Measurements from ENCODE around the gene TADA2B.

Gene TADA2B, protein sequence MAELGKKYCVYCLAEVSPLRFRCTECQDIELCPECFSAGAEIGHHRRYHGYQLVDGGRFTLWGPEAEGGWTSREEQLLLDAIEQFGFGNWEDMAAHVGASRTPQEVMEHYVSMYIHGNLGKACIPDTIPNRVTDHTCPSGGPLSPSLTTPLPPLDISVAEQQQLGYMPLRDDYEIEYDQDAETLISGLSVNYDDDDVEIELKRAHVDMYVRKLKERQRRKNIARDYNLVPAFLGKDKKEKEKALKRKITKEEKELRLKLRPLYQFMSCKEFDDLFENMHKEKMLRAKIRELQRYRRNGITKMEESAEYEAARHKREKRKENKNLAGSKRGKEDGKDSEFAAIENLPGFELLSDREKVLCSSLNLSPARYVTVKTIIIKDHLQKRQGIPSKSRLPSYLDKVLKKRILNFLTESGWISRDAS

DNA sequence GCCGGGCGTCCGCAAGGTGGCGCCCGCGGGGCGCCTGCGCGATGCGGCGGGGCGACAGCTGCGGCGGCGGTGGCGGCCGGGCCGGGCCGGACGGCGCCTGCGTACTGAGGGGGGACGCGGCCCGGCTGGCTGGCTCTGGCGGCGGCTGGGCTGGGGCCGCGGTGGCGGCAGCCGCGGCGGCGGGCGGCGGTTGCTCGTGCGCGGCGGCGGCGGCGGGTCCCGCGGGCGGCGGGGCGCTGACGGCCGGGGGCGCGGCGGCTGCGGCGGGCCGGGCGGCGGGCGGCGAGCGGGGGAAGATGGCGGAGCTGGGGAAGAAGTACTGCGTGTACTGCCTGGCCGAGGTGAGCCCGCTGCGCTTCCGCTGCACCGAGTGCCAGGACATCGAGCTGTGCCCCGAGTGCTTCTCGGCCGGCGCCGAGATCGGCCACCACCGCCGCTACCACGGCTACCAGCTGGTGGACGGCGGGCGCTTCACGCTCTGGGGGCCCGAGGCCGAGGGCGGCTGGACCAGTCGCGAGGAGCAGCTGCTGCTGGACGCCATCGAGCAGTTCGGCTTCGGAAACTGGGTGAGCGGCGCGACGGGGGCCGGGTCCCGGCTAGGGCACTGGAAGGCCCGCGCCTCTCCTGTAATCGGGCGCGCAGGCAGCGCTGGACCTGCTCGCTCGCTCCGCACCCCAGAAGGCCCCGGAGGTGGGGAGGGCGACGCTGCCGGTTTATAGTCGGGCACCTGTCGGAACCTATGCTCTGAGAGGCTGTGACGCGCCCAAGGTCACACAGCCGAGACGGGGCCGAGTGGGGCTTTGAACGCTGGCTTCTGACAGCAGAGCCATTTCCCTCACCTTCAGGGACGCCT is at the start of gene TADA2B:
TADA2B (plus strand) TSS at position 89 of the 853 bp plus-strand sequence; CDS start at position 297, 208 bp downstream.
- Histone ChIP-seq H3K9ac (ENCODE audit: low read depth, low read length) (peak within 1 kb of the TSS; percentile 70), H3K9me3 (ENCODE audit: control insufficient read depth, insufficient read depth, low read length) (no peaks in the 10 kb centered on the region), H3K36me3 (ENCODE audit: control insufficient read depth, insufficient read depth, low read length) (peaks cover 2% of the 10 kb centered on the region), H3K4me1 (ENCODE audit: control insufficient read depth, insufficient read depth, low read length) (peaks cover 2% of the 10 kb centered on the region), H3K27me3 (ENCODE audit: control insufficient read depth, insufficient read depth, low read length) (peaks cover 22% of the 10 kb centered on the region), H3K4me3 (ENCODE audit: low read depth, low read length) (peak within 1 kb of the TSS; percentile 82)

DNA sequence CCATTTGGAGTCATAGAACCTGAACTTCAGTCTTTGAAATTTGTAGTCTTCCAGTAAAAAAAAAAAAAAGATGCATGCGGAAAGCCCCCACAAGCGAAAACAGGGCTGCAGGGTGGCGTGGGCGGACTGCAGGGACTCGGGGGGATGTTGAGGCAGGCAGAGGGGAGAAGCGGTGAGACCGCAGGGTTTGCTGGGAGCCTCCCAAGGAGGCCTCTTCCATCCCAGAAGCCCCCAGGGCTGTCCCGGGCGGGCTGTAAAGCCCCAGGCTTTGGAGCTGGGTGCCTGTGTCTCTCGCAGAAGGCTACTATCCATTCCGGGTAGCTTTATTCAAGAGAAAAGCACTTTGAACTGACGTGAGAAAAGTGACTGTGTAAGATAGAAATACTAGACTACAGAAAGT is 46.7 kb upstream of the TADA2B start:
- no peak overlapping the region for H3K9ac ChIP-seq (ENCODE audit: low read depth, low read length)
- no peaks in the 10 kb centered on the region for H3K27me3 ChIP-seq (ENCODE audit: control insufficient read depth, insufficient read depth, low read length)
- H3K9me3 ChIP-seq (ENCODE audit: control insufficient read depth, insufficient read depth, low read length), result no peaks in the 10 kb centered on the region
- H3K36me3 ChIP-seq (ENCODE audit: control insufficient read depth, insufficient read depth, low read length), result peaks cover 38% of the 10 kb centered on the region
- no peak overlapping the region for H3K4me3 ChIP-seq (ENCODE audit: low read depth, low read length)
- no peaks in the 10 kb centered on the region for H3K4me1 ChIP-seq (ENCODE audit: control insufficient read depth, insufficient read depth, low read length)

DNA sequence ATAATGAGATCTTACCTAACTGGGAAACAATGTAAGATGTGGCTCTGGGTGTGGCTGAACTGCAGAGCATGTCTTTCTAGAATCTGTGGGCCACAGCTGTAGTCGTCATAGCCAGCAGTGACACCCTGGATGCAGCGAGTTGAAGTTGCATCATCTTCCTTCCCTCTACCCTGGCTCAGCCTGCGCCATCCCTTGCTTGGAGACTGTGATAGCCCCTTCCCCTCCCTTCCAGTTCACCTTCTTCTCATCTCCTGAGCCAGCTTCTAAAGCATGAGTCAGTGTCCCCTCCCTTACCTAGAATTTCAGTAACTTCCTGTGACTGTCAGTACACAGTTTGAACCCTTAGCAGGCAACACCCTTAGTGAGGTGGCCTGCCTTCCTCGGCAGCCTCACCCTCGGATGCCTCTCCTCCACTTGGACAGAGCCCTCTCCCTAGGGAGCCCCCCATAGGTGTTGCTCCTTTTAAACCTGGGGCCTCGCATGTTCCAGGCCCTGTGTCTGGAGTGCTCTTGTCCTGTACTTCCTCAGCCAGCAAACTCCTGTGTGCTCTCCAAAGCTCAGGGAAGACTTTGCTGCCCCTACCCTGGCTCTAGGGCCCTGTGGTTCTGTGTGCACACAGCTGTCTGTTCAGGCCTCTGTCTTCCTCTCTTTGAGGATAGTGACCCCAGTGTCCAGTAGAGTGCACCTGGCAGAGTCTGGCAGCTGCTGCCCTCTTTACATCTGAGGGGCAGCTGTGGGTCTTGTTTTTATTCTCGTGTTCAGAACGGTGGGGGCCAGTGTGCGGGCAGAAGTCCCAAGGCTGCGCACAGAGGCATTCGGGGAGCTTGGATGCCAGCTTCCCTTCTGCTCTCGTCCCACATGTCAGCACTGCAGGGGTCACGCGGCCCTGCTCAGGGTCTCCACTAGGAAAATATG is 43.7 kb upstream of the TADA2B start:
- H3K9ac ChIP-seq (ENCODE audit: low read depth, low read length), result no peak overlapping the region
- H3K4me3 ChIP-seq (ENCODE audit: low read depth, low read length), result no peak overlapping the region
- no peaks in the 10 kb centered on the region for H3K27me3 ChIP-seq (ENCODE audit: control insufficient read depth, insufficient read depth, low read length)
- no peaks in the 10 kb centered on the region for H3K9me3 ChIP-seq (ENCODE audit: control insufficient read depth, insufficient read depth, low read length)
- H3K36me3 ChIP-seq (ENCODE audit: control insufficient read depth, insufficient read depth, low read length), result peaks cover 44% of the 10 kb centered on the region
- H3K4me1 ChIP-seq (ENCODE audit: control insufficient read depth, insufficient read depth, low read length), result no peaks in the 10 kb centered on the region

DNA sequence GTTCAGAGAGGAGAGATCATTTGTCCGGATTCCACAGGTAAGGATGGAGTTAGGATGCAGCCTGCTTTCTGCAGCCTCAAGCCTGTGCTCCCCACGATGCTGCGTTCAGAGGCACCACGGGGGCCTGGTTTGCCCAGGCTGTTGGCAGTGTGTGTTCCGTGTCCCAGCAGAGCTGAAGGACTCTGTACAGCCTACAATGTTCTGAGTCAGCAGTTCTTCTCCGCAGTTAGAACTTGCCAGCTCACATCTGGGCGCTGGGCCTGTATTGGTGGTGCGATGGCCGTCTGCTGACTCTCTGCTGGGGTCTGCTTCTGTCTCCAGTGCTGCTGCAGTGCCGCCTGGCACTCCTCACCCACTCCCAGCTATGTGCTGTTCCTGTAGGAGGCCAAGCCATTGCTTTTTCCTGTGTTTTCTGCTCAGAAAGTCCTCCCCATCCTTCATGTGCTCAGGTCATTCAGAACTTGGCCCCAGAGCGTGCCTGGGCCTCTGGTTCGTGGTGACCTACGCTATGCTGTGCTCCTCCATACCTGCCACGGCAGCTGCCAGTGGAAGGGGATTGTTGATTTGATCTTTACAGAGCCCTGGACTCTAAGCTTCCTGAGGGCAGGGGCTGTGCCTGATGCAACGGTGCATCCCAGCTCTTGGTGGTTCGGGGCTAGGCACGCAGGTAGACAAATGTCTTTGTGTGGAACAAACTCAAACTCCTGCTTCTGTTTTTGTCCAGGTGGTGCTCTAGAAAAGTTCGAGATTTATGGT is 42.6 kb upstream of the TADA2B start:
- Histone ChIP-seq H3K4me3 (ENCODE audit: low read depth, low read length) (no peak overlapping the region), H3K9ac (ENCODE audit: low read depth, low read length) (no peak overlapping the region), H3K9me3 (ENCODE audit: control insufficient read depth, insufficient read depth, low read length) (no peaks in the 10 kb centered on the region), H3K36me3 (ENCODE audit: control insufficient read depth, insufficient read depth, low read length) (peaks cover 42% of the 10 kb centered on the region), H3K27me3 (ENCODE audit: control insufficient read depth, insufficient read depth, low read length) (no peaks in the 10 kb centered on the region), H3K4me1 (ENCODE audit: control insufficient read depth, insufficient read depth, low read length) (no peaks in the 10 kb centered on the region)

DNA sequence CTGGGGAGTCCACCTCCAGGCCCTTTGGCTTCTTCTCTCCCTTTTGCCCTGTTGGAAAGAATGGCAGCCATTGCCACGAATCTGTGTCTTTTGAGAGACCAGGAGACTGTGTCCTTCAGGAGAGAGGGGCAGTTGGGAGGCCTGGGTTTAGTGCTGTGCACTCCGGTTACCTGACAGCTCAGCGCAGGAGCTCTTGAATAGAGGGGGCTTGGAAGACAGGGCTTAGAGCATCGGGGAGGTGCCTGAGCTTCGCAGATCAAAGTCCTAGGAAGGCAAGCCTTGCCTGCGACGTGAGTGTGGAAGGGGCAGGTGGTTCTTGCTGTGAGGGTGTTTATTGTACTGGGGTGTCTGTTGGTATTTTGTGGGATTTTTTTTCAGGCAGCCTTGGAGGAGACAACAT is 41.9 kb upstream of the TADA2B start:
- Histone ChIP-seq H3K9me3 (ENCODE audit: control insufficient read depth, insufficient read depth, low read length) (no peaks in the 10 kb centered on the region), H3K27me3 (ENCODE audit: control insufficient read depth, insufficient read depth, low read length) (no peaks in the 10 kb centered on the region), H3K4me1 (ENCODE audit: control insufficient read depth, insufficient read depth, low read length) (no peaks in the 10 kb centered on the region), H3K4me3 (ENCODE audit: low read depth, low read length) (no peak overlapping the region), H3K9ac (ENCODE audit: low read depth, low read length) (no peak overlapping the region), H3K36me3 (ENCODE audit: control insufficient read depth, insufficient read depth, low read length) (peaks cover 40% of the 10 kb centered on the region)

DNA sequence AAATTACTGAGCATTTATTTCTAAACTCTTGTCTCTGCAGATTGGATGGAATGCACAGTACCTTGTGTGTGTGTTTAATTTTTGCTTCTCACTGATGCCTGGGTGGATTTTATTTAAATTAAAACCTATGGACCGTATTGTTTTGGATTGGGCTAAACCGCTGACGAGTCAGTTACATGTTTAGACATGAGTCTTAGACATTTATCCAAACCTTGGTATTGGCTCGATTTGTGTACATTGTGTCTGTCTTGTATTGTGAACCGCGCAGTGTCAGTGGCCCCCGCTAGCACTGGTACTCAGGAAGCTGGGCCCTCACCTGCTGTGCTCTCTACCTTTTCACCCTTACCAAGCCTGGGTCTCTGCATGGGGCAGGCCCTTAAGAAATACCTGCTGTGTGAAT is 40.8 kb upstream of the TADA2B start:
- Histone ChIP-seq H3K27me3 (ENCODE audit: control insufficient read depth, insufficient read depth, low read length) (no peaks in the 10 kb centered on the region), H3K9ac (ENCODE audit: low read depth, low read length) (no peak overlapping the region), H3K4me1 (ENCODE audit: control insufficient read depth, insufficient read depth, low read length) (peaks cover 8% of the 10 kb centered on the region), H3K4me3 (ENCODE audit: low read depth, low read length) (no peak overlapping the region), H3K36me3 (ENCODE audit: control insufficient read depth, insufficient read depth, low read length) (peaks cover 33% of the 10 kb centered on the region), H3K9me3 (ENCODE audit: control insufficient read depth, insufficient read depth, low read length) (no peaks in the 10 kb centered on the region)

DNA sequence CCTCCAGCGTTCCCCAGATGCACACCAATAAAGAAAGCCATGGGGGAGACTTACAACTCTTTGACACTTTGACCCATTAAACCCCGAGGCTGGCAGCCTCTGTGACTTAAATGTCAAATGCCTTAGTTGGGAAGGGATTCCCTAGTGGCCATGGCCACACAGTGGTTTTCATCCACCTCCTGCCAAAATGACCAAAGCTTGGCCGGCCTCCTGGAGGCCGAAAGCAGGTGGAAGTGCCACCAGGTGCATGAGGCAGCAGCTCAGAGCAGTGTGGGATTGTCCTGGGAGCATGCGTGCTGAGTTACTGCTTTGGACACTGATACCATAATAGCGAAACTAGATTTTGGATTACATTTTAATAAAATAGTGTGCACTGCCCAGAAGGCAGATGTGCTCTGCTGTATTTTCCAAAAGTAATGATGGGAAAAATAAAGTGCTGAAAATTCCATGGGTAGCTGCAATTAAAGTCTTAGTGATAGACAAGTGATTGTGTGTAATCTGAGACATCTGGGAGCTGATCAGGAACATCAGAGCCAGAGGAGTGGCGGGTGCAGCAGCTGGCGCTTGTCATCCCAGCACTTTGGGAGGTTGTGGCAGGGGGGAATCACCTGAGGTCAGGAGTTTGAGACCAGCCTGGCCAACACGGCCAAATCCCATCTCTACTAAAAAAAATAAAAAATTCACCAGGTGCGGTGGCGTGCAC is 39.8 kb upstream of the TADA2B start:
- Histone ChIP-seq H3K9me3 (ENCODE audit: control insufficient read depth, insufficient read depth, low read length) (no peaks in the 10 kb centered on the region), H3K36me3 (ENCODE audit: control insufficient read depth, insufficient read depth, low read length) (peaks cover 33% of the 10 kb centered on the region), H3K4me1 (ENCODE audit: control insufficient read depth, insufficient read depth, low read length) (peaks cover 12% of the 10 kb centered on the region), H3K4me3 (ENCODE audit: low read depth, low read length) (no peak overlapping the region), H3K9ac (ENCODE audit: low read depth, low read length) (no peak overlapping the region), H3K27me3 (ENCODE audit: control insufficient read depth, insufficient read depth, low read length) (no peaks in the 10 kb centered on the region)

DNA sequence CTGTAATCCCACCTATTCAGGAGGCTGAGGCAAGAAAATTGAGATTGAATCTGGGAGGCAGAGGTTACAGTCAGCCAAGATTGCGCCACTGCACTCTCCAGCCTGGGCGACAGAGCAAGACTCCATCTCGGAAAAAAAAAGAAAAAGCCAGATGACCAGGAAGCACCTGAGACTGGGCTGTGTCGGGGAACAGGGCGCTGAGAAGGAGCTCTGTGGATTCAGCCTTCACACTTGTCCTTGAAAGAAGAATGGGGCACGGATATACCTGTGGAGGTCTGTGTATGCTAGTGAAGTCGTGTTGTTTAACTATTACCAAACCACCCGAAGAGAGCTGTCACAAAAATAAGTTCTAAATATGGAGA is 39.3 kb upstream of the TADA2B start:
- Histone ChIP-seq H3K36me3 (ENCODE audit: control insufficient read depth, insufficient read depth, low read length) (peaks cover 32% of the 10 kb centered on the region), H3K4me3 (ENCODE audit: low read depth, low read length) (no peak overlapping the region), H3K9me3 (ENCODE audit: control insufficient read depth, insufficient read depth, low read length) (no peaks in the 10 kb centered on the region), H3K9ac (ENCODE audit: low read depth, low read length) (no peak overlapping the region), H3K4me1 (ENCODE audit: control insufficient read depth, insufficient read depth, low read length) (peaks cover 15% of the 10 kb centered on the region), H3K27me3 (ENCODE audit: control insufficient read depth, insufficient read depth, low read length) (no peaks in the 10 kb centered on the region)

DNA sequence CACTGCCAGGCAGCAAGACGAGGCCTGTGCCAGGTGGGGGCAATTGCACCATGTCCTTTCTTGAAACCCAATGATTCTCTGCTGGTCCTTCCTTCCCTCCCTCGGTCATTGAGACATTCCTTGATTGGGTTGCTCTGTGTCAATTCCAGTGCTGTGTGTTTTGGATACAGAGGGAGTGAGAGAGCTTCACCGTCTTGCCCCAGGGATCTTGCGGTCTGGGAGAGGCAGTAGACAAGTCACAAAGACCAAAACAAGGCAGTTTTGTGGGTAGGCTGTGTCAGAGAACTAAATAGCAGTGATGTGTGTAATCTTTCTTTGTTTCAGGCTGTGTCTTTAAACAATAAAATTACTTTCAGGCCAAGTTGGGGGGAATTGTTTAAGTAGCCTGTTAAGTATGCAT is 38.8 kb upstream of the TADA2B start:
- Histone ChIP-seq H3K36me3 (ENCODE audit: control insufficient read depth, insufficient read depth, low read length) (peaks cover 28% of the 10 kb centered on the region), H3K9ac (ENCODE audit: low read depth, low read length) (no peak overlapping the region), H3K4me3 (ENCODE audit: low read depth, low read length) (no peak overlapping the region), H3K4me1 (ENCODE audit: control insufficient read depth, insufficient read depth, low read length) (peaks cover 18% of the 10 kb centered on the region), H3K9me3 (ENCODE audit: control insufficient read depth, insufficient read depth, low read length) (no peaks in the 10 kb centered on the region), H3K27me3 (ENCODE audit: control insufficient read depth, insufficient read depth, low read length) (no peaks in the 10 kb centered on the region)

DNA sequence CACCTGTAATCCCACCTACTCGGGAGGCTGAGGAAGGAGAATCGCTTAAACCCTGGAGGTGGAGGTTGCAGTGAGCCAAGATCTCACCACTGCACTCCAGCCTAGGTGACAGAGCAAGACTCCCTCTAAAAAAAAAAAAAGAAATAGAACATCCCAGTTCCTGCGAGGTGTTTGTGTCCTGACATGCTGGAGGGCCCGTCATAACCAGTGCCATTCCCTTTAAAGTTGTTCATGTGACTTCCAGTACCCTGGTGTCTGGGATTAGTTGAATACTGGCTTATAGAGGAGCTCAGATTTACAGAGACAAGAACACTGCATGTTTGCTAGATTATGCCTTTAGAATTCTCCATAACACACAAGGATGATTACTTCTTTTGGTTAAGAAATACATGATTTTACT is 37.6 kb upstream of the TADA2B start:
- Histone ChIP-seq H3K4me1 (ENCODE audit: control insufficient read depth, insufficient read depth, low read length) (peaks cover 18% of the 10 kb centered on the region), H3K4me3 (ENCODE audit: low read depth, low read length) (no peak overlapping the region), H3K36me3 (ENCODE audit: control insufficient read depth, insufficient read depth, low read length) (peaks cover 15% of the 10 kb centered on the region), H3K9ac (ENCODE audit: low read depth, low read length) (no peak overlapping the region), H3K27me3 (ENCODE audit: control insufficient read depth, insufficient read depth, low read length) (no peaks in the 10 kb centered on the region), H3K9me3 (ENCODE audit: control insufficient read depth, insufficient read depth, low read length) (no peaks in the 10 kb centered on the region)

Data from iPS-15b (cell line).